GM21381 (cell line): ENCODE measurements around the gene CDCA5.

Source experiments
- ATAC-seq: cut with Tn5 transposase; IDR thresholded peaks from one replicate; pipeline ENCODE4 v1.9.1; 2021; ENCODE audit warnings: mild to moderate bottlenecking, moderate library complexity; ENCODE audit not compliant: unreplicated experiment

Gene CDCA5, protein sequence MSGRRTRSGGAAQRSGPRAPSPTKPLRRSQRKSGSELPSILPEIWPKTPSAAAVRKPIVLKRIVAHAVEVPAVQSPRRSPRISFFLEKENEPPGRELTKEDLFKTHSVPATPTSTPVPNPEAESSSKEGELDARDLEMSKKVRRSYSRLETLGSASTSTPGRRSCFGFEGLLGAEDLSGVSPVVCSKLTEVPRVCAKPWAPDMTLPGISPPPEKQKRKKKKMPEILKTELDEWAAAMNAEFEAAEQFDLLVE

DNA sequence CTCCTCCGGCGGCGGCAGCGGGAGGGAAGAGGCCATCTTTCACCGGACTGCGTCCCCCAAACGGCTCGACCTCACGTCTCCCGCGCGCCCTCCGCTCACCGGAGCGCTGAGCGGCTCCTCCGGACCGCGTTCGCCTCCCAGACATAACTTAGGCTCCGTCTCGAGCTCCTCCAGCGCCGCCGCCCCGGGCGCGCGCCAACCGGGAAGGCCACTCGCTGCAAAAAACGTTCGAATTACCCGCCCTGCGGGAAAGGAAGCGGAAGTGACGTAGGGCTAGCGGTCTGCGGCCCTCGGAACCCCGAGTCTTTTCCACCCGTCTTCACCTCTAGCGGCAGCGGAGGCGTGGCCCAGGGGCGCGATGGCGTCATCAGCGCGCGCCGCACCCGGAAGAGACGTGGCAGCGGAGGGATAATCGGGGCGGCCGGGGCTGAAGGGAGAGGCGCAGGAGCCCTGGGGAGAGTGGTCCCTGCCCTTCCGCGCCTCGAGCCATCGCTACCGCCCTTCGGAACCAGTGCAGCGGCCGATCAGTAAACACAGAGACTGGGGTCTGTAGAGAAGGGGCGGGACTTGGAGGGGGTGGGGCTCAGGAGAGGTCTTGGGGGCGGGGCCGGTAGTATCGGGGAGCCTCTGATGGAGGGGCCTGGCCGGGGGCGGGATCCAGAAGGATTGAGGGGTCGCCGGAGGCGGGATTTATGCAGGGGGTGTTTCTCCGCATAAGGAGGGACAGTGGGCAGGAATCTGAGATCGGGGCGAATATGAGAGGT is at the start of gene CDCA5, which contains the start of gene ZFPL1:
CDCA5 (minus strand) TSS at position 207 of the 764 bp plus-strand sequence; CDS start at position 145, 62 bp downstream.
ZFPL1 (plus strand) TSS at position 389 of the 764 bp plus-strand sequence. CDS start 477 bp downstream, outside the sequence.
- peak; percentile 77 for ATAC-seq

DNA sequence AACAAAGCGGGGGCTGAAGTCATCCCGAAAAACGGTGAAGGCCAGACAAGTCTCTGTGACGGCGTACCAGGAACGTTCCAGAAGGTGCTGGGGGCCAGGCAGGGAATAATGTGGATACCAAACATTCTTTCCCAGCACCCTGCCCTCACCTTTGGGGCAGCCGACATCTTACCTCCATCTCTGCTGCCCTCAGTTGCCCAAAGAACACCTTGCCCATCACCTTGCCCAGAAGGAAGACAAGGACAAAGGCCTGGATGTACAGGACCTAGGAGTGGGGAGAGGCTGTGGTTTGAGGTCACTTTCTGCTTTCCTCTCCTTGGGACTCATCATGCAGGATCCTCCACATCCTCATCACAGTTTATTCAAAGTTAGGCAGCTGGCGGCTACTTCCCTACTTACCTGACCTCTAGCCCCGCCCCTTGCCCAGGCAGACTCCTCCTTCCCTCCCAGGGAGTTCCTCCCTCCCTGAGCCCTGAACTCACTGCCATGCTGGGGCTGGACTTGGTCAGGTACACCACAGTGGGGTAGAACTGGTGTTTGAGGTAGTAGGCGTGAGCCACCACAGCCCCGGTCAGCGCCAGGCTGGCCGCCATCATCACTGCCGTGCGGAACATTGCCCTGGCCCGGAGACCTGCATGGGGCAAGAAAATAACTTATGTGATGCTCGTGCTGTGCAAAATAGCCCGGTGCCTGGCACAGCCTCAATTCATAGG is 49.3 kb upstream of the CDCA5 start:
- no peak for ATAC-seq

DNA sequence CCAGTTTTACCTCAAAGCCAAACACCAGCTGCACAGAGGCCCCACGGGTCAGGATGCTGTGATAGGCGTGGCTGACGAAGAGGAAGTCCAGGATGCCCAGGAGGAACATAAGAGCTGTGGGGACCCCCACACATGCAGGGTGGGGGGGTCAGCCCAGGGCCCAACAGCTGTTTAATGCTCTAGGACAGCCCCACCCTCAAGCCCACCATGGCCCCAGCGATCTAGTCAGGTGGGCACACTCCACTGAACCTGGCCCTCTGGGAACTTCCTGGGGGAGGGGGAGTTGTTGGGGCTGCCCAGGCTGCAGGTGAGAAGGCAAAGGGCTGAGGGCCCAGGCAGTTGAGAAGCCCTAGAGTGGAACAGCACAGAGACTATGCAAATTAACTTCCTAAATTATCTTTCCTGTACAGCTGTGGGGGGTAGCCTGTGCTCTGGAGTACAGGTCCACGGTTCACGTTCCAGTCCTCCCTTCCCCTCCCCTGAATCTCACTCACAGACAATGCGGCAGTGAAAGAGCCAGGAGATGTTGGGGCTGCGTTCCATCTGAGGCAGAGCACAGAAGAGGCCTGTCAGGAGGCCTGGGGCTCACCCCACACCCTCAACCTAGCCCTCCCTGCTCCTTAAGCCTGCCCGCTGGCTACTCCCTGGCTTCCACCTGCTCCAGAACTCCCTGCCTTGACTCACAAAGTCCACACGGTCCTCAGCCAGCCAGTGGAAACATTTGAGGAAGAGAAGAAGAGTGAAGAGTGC is 48.6 kb upstream of the CDCA5 start:
- ATAC-seq = peak; percentile 40

DNA sequence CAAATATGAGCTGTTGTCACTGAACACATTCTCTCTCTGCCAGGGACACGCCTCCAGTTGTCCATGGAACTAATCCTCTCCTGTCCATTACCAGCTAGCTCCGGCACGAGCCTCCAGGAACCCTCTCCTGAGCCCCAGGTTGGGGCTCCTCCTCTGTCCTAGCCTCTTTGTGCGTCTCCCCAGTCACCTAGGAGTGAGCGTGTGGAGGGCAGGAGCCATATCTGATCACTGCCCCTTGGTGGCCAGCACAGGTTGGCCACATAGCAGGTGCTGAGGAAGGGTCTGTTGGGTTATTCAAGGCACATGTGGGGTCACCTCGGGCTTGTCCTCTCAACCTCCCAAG is 48.0 kb upstream of the CDCA5 start:
- no peak for ATAC-seq

DNA sequence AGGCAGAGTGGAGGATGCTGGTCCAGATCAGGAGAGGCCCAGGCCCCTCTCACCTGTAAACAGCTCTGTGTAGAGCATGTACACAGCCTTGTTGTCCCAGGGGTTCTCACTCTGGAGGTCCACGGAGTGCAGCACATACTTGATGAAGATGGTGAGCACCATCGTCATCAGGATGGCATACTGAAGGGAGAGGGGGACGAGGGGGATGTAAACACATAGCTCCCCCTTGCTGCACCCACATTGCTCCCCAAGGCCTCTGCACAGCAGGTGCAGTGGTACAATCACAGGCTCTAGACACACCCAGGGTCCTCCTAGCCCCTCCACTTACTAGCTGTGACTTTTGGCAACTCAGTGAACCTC is 47.6 kb upstream of the CDCA5 start:
- ATAC-seq = no peak

DNA sequence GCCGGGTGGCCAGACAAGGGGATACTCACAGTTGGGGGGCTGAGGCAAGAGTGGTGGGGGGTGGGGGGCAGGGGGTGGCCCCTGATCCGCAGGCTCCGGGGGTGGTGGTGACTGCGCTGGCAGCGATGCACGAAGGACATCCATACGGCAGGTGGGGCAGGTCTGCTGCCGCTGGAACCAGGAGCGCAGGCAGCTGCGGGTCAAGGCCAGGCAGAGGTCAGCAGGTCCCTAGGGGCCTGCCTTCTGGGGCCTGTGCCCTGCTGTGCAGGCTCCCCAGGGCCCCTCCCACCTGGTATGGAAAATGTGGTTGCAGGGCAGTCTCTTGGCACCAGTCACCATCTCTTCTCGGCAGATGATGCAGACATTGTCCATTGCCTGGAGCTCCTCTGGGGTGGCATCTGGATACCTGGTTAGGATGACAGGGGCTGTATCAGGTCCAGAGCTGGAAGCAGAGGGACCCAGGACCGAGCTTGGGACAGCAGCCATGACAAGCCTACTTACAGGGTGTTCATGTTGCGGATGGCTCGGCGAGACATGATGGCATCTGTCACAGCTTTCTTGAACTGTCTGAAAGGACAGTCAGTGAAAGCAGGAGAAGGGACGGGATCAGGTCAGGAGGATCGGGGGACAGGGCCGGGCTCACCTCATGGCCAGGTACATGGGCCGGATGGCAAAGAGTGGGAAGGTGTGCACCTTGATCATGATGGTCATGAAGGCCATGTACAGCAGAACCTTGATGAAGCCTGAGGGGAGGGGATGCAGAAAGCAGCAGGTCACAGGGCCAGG is 47.0 kb upstream of the CDCA5 start:
- no peak for ATAC-seq

DNA sequence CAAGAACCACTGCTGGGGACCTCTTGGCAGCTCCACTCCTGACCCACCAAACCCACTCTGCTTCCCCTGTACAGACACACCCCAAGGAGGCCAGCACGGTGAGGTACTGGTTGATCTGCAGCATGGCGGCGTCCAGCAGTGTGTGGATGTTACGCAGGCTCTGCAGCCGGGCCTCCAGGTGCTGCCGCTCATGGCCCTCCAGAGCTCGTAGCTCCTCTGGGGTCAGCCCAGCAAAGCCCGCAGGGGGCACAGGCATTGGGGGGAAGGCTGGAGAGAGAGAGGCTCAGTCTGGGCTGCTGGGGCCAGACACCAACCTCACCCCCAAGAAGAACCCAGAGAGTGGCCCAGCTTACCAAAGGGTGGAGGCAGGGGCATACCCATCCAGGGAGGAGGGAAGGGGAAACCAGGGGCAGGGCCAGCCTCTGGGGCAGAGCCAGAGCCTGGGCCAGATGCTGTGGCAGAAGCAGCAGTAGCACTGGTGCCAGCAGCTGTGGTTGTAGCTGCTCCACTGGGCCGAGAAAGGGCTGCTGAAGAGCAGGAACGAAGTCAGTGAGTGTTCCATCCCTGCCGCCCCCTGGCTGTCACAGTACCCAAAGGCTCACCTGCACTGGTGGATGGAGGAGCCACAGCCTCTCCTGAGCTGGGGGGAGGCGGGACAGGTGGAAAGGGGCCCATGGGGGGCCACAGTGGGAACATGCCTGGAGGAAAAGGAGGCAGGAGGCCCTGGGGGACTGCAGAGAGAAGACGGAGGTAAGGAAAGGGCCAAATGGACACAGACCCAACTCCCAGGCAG is 46.0 kb upstream of the CDCA5 start:
- ATAC-seq = no peak

DNA sequence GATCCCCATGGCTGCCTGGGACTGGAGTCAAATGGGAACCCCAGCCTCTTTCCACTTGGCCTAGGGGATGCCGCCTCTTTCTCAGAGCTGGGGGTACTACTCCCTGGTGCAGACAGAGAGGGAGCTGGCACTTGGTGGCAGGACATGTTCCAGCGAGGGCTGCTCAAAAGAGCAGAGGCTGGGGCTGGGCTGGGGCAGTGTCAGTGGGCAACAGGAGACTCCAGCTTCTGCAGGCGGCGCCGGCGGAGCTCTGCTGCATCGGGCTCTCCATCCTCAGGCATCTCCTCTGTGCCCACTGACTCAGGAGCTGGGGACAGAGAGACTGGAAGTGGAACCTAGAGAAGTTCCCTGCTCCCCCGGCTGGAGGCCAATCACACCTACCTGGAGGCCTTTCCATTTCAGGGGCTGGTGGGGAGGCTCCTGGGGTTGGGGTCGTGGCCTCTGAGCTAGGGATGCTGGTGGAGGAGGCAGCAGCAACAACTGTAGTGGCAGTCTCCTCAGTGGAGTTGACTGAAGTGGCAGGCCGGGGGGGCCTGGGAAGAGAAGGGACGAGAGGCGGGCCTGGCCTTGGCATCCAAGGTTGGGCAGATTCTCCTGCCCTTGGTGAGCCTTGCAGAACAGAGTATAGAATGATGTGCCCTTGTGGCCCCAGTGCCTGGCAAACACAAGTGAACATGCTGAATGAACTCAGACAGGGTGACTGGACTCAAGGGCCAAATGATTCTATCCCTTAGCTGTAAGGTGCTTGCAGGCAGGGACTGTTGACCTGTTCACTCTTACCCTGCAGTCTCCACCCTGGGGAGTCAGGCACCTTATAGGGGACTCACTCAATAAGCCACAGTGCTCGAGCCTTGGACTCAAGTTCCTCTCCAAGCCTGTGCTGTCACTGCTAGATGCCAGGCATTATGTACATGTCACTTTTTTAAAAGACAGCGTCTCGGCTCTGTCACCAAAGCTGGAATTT is 44.6 kb upstream of the CDCA5 start:
- no peak for ATAC-seq

DNA sequence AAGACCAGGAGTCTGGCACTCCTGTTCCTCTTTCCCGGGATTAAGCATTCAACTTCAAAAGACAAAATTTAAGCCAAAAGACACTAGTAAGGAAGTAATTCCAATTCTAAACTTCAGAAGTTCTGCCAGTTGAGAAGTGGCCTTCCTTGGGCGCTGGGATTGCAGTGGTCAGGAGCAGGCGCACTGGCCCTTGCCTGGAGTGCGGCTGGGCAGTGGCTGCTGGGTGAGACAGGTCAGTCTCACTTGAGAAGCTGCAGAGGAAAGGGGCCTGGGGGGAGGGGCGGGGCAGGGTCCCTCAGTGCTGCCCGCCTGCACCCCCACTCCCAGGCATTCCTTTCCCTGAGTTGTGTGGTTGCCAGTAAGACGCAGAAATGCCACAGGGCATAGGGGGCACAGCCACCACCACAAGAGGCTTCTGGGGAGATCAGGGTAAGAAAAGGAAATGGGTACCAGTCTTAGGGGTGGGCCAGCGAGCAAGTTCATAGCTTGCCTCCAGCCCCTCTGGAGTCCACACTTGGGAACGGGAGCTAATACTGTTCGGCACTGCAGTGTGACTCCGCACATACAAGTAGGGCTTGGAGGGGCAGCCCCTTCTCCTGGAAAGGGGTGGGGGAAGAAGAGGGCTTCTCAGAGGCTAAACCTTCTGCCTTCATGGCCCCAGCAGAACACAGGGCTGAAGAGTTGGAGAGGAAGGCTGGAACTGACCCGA is 43.8 kb upstream of the CDCA5 start:
- ATAC-seq = no peak

DNA sequence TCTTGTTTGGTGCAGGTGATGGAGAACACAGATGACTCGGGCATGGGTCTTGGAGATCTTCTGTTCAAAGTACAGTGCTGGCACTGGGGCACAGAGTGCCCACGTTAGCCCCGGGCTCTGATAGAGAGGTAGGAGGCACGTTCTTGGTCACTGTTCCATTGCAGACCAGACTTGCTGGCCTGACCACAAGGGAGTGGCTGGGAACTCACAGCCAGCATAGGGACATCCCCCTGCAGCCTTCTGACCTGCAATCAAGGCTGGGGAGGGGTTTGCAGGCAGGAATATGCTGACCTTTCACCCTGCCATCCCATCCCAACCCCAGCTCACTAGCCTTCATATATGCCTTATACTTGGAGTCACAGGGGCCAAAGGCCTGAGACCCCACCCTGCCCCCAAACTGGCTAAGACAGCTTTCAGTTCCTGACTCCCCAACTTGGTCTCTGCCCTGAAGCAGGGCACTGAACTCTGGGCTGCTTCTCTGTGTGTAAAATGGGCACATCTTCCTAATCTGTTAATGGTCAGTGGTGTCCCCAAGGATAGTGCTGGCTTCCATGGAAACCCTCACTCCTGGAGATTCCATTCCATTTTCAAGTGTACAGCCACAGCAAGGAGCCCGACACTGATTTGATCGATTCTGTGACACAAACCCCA is 42.9 kb upstream of the CDCA5 start:
- ATAC-seq = no peak

DNA sequence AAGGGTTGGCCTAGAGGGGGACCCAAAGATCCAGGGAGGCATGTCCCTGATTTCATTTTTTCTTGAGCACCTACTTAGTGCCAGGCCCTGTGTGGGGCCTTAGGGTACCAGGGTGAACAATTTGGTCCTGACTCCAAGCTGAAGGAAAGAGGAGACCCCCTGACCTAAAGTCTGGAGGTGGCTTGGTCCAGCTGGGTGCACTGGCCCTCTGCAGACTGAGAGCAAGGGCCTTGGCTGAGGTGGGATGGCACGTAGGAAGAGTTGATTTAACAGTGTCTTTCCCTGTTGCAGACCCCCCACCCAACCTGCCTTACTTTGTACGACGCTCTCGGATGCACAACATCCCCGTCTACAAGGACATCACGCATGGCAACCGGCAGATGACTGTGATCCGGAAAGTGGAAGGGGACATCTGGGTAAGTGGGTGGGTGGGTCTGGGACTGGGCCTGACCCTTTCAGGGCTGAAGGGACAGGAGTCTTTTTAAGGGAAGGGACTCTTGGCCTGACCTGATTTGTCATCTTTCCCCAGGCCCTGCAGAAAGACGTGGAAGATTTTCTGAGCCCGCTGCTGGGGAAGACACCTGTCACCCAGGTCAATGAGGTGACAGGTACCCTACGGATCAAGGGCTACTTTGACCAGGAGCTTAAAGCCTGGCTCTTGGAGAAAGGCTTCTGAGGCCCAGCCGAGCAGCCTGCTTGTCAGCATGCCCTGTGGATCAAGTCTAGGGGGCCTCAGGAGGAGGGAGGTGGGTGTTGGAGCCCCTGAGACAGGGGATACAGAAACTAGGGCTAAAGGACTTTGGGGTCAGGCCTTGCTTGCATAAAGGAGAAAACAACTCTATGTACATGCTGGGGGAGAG is 41.6 kb upstream of the CDCA5 start:
- ATAC-seq = no peak

DNA sequence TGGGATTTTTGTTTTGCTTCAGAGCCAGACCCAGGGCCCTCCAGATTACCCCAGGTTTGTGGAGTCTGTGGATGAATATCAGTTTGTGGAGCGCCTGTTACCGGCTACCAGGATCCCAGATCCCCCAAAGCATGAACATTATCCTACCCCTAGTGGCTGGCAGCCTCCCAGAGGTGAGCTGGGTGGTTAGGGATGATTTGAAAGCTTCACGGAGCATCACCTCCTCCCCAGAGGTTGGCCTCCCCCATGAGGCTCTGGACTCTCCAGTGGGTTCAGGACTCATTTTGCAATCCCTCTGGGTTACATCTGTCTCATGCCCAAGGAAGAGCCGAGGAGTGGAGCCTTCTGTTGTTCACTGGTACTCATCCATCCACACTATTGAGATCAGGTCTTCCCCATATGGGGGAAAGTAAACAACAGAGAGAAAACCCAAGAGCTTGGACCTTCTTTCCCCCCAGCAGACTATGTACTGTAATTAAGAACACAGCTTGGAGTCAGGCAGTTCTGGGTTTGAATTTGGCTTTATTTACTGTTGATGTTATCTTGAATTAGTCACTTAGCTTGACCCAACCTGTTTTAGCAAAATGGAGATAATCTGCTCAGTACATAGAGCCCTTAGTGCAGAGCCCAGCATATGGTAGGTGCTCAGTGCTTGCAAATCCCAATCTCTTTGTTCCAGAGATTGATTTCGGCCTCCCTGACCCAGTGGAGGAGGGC is 40.8 kb upstream of the CDCA5 start:
- no peak for ATAC-seq

DNA sequence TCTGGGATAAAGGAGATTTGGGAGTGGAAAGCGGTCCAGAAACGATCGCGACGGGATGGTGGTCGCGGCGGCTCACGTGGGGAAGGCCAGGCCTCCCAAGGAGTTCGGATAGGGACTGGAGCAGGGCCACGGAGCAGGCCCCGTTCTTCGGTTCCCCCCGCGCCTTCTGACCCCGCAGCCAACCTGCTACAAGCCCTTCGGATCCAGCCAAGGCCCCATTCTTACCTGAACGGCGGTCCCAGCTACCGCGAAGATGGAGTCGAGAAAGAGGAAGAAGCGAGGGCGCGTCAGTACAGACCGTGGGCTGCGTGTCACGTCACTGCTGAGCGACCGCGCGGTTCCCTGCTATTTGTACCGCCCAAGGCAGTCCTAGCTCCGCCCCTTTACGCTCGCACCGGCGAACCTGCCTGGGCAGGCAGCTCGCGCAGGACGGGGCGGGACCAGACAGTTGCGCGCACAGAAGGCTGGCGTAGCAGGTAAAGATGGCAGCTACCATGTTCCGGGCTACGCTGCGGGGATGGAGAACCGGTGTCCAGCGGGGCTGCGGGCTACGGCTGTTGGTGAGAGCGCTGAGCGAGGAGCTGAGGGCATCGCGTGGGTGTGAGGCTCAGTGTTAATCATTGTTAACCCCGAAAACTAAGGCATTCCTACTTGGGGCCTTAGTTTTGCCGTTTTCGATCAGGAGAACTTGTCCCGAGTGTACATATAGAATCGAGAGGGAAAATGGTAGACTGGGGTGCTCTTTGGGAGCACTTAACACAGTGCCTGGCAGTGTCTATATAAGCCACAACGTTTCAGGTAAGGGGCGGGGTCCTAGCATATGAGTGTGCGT is 38.2 kb upstream of the CDCA5 start, which contains the start of the genes FAU and MRPL49:
FAU (minus strand) TSS at position 270 of the 832 bp plus-strand sequence. CDS start 321 bp downstream, outside the sequence.
MRPL49 (plus strand) TSS at position 457 of the 832 bp plus-strand sequence; CDS start at position 483, 26 bp downstream.
- ATAC-seq = peak; percentile 55

DNA sequence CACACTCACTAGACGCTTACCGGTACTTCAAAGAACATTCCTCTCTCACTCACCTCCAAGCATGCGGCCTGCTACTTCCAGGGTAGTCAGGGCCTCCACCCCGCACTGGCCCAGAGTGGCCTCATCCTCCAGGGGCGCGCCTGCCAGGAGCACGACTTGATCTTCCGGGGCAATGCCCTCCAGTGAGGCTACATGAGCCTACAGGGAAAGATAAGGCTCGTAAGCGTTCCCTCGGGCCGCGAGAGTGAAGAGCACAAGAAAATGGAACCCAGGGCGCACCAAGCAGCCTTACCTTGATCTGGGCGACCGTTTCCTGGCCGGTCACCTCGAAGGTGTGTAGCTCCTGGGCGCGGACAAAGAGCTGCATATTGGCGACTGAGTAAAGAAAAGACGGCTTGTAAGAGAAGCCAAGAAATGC is 37.6 kb upstream of the CDCA5 start:
- ATAC-seq = no peak

DNA sequence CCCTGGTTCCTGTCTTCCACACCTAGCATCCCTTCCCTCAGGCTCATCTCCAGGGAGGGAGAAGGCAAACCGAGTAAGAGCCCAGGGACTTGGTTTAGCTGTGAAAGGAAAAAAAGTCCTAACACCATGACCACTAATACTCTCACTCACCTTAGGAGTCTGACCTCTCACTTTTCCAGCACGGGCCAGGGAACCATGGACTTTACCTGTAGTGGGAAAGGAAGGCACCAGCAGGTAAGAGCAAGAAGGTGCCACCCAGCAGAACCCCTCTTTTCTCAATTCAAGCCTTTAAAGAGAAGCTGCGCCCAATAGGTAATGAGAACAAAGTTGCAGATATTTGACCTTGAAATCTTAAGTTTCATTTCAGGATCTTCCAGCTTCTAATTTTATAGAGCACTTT is 37.0 kb upstream of the CDCA5 start:
- no peak for ATAC-seq
